ENCODE results near the gene CCDC57.
A peak's percentile ranks its signal among the peaks of the same experiment; 100 is the strongest.

CCDC57 gene

GRCh38 chr17:82104797-82105416 is 107.7 kb downstream of the CCDC57 start:
- TF ChIP-seq, protein P1, sequence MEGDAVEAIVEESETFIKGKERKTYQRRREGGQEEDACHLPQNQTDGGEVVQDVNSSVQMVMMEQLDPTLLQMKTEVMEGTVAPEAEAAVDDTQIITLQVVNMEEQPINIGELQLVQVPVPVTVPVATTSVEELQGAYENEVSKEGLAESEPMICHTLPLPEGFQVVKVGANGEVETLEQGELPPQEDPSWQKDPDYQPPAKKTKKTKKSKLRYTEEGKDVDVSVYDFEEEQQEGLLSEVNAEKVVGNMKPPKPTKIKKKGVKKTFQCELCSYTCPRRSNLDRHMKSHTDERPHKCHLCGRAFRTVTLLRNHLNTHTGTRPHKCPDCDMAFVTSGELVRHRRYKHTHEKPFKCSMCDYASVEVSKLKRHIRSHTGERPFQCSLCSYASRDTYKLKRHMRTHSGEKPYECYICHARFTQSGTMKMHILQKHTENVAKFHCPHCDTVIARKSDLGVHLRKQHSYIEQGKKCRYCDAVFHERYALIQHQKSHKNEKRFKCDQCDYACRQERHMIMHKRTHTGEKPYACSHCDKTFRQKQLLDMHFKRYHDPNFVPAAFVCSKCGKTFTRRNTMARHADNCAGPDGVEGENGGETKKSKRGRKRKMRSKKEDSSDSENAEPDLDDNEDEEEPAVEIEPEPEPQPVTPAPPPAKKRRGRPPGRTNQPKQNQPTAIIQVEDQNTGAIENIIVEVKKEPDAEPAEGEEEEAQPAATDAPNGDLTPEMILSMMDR (IDR thresholded peaks at IDR 0.05; ENCODE audit: low read depth, low read length, poor library complexity, severe bottlenecking) = no peak
- peaks cover 46% of the 10 kb centered on the region for H3K4me1 ChIP-seq (ENCODE audit: control insufficient read depth, low read length)
- H3K27ac ChIP-seq (ENCODE audit: low read depth, low read length) = no peak overlapping the region
- no peak overlapping the region for H3K4me3 ChIP-seq (ENCODE audit: low read length)
- H3F3A ChIP-seq (ENCODE audit: control insufficient read depth, insufficient read depth) = peaks cover 9% of the 10 kb centered on the region
- peaks cover 14% of the 10 kb centered on the region for H3K36me3 ChIP-seq (ENCODE audit: control insufficient read depth, low read length)
- peaks cover 11% of the 10 kb centered on the region for H3K79me2 ChIP-seq (ENCODE audit: control insufficient read depth, low read length)
- H3K9me2 ChIP-seq (replicated peaks; ENCODE audit: control insufficient read depth, low read length) = no peaks in the 10 kb centered on the region
- no peaks in the 10 kb centered on the region for H3K9me3 ChIP-seq (ENCODE audit: control insufficient read depth, insufficient read depth, low read length)
- H3K27me3 ChIP-seq (ENCODE audit: control insufficient read depth, low read length) = no peaks in the 10 kb centered on the region
- peak overlapping the region; percentile 92; the same call in 1 of the 2 replicates for H3K4me2 ChIP-seq (ENCODE audit: low read length)
- H4K20me1 ChIP-seq (ENCODE audit: control insufficient read depth, insufficient read depth, low read depth, low read length) = no peaks in the 10 kb centered on the region

DNA sequence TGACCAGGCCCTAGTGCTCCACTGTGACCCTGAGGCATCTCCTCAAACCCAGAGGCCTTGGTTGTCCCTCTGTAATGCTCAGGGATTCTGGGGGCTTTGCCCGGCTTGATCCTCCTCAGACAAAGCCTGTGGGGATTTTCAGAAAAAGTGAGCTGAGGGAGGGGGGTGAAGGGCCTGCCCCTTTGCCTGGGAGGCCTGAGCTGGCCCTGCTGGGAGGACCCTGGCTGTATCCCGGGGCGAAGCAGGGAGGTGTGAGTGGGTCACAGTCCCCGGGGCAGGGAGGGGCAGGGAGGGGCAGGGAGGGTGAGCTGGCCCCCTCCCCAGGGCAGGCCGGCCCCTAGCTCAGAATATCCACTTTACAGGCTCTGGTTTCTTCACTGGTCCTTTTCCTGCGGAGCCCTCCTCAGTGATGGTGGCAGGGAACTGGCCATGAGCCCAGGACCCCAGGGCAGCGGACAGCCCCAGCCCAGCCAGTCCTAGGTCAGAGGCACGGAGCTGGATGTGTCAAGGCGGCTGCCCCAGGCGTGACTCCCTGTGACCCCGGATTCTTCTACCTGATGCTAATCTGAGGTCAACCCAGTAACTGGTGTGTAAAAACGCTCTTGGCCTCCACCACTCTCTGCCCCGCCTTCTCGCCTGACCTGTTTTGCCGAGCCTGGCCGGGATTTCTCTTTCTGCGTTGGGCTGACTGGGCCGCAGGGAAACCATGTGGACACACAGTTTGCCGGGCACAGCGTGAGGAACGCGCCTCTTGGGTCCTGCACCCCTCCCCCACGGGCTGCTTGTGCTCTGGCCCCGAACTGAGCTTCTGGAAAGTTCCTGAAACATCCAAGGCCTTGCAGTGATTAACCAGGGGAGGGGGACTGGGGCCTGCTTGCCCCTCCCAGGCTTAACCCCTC is 108.8 kb downstream of the CCDC57 start:
- no peak overlapping the region for H3K27ac ChIP-seq (ENCODE audit: low read depth, low read length)
- H3F3A ChIP-seq (ENCODE audit: control insufficient read depth, insufficient read depth) = peaks cover 9% of the 10 kb centered on the region
- peaks cover 56% of the 10 kb centered on the region for H3K4me1 ChIP-seq (ENCODE audit: control insufficient read depth, low read length)
- H3K79me2 ChIP-seq (ENCODE audit: control insufficient read depth, low read length) = peaks cover 21% of the 10 kb centered on the region
- H3K9me2 ChIP-seq (replicated peaks; ENCODE audit: control insufficient read depth, low read length) = no peaks in the 10 kb centered on the region
- no peak overlapping the region for H3K4me3 ChIP-seq (ENCODE audit: low read length)
- no peaks in the 10 kb centered on the region for H3K9me3 ChIP-seq (ENCODE audit: control insufficient read depth, insufficient read depth, low read length)
- no peak overlapping the region for H3K4me2 ChIP-seq (ENCODE audit: low read length)
- no peak for TF ChIP-seq EZH2phosphoT487 (IDR thresholded peaks at IDR 0.05; ENCODE audit: borderline replicate concordance, low read length)
- TF ChIP-seq, protein P1 (IDR thresholded peaks at IDR 0.05; ENCODE audit: low read depth, low read length, poor library complexity, severe bottlenecking) = no peak
- H4K20me1 ChIP-seq (ENCODE audit: control insufficient read depth, insufficient read depth, low read depth, low read length) = no peaks in the 10 kb centered on the region
- H3K36me3 ChIP-seq (ENCODE audit: control insufficient read depth, low read length) = peaks cover 24% of the 10 kb centered on the region
- no peaks in the 10 kb centered on the region for H3K27me3 ChIP-seq (ENCODE audit: control insufficient read depth, low read length)

- Histone ChIP-seq H3K9me3 (ENCODE audit: control insufficient read depth, insufficient read depth, low read length) (no peaks in the 10 kb centered on the region), H3K9me2 (replicated peaks; ENCODE audit: control insufficient read depth, low read length) (no peaks in the 10 kb centered on the region), H3K27me3 (ENCODE audit: control insufficient read depth, low read length) (no peaks in the 10 kb centered on the region), H3F3A (ENCODE audit: control insufficient read depth, insufficient read depth) (peaks cover 9% of the 10 kb centered on the region), H3K27ac (ENCODE audit: low read depth, low read length) (no peak overlapping the region), H4K20me1 (ENCODE audit: control insufficient read depth, insufficient read depth, low read depth, low read length) (peaks cover 2% of the 10 kb centered on the region), H3K4me1 (ENCODE audit: control insufficient read depth, low read length) (peaks cover 51% of the 10 kb centered on the region), H3K4me3 (ENCODE audit: low read length) (no peak overlapping the region), H3K36me3 (ENCODE audit: control insufficient read depth, low read length) (peaks cover 34% of the 10 kb centered on the region), H3K4me2 (ENCODE audit: low read length) (no peak overlapping the region), H3K79me2 (ENCODE audit: control insufficient read depth, low read length) (peaks cover 31% of the 10 kb centered on the region)
- TF ChIP-seq, protein P1 (IDR thresholded peaks at IDR 0.05; ENCODE audit: low read depth, low read length, poor library complexity, severe bottlenecking) = no peak
- TF ChIP-seq EZH2phosphoT487 (IDR thresholded peaks at IDR 0.05; ENCODE audit: borderline replicate concordance, low read length) = no peak
Observed at GRCh38 chr17:82101767-82102679, 110.6 kb downstream of the CCDC57 start.
